GM19023 (cell line): ENCODE measurements around the gene ASAP2.

ENCODE experiments used
- ATAC-seq: cut with Tn5 transposase; IDR thresholded peaks from one replicate; pipeline ENCODE4 v1.9.1; 2021; ENCODE audit warnings: mild to moderate bottlenecking, moderate library complexity; ENCODE audit not compliant: unreplicated experiment

The ASAP2 gene

GRCh38 chr2:9179572-9180201 is 26.9 kb upstream of the ASAP2 start:
- no peak for ATAC-seq

GRCh38 chr2:9184361-9184760 is 22.3 kb upstream of the ASAP2 start:
- ATAC-seq: no peak

- ATAC-seq: no peak
Measured at GRCh38 chr2:9187620-9188214, 18.9 kb upstream of the ASAP2 start.

- no peak for ATAC-seq
Measured at GRCh38 chr2:9188823-9189222, 17.8 kb upstream of the ASAP2 start.

- ATAC-seq: no peak
Measured at GRCh38 chr2:9189901-9190300, 16.7 kb upstream of the ASAP2 start.

GRCh38 chr2:9191041-9191481 is 15.6 kb upstream of the ASAP2 start:
- ATAC-seq: no peak

GRCh38 chr2:9192712-9193111 is 13.9 kb upstream of the ASAP2 start:
- ATAC-seq: no peak

GRCh38 chr2:9194352-9194751 is 12.3 kb upstream of the ASAP2 start:
- ATAC-seq: no peak

GRCh38 chr2:9196637-9197036 is 10.0 kb upstream of the ASAP2 start:
- ATAC-seq: no peak

GRCh38 chr2:9197916-9198315 is 8.7 kb upstream of the ASAP2 start:
- ATAC-seq: no peak

- ATAC-seq: no peak
Measured at GRCh38 chr2:9199716-9200632, 6.6 kb upstream of the ASAP2 start.

- ATAC-seq: no peak
Measured at GRCh38 chr2:9200633-9201015, 6.0 kb upstream of the ASAP2 start.

- no peak for ATAC-seq
Measured at GRCh38 chr2:9201185-9201891, 5.3 kb upstream of the ASAP2 start.

- ATAC-seq: no peak
Measured at GRCh38 chr2:9203006-9203405, 3.6 kb upstream of the ASAP2 start.

- ATAC-seq: no peak
Measured at GRCh38 chr2:9203876-9204275, 2.7 kb upstream of the ASAP2 start.

- ATAC-seq: no peak
Measured at GRCh38 chr2:9204939-9205338, 1.7 kb upstream of the ASAP2 start.

GRCh38 chr2:9205486-9205885 is 1.1 kb upstream of the ASAP2 start:
- ATAC-seq: no peak

- ATAC-seq: no peak
Measured at GRCh38 chr2:9206991-9207640, 504 bp downstream of the ASAP2 start.

GRCh38 chr2:9207641-9208311 is 1.2 kb downstream of the ASAP2 start:
- ATAC-seq: no peak

GRCh38 chr2:9208875-9209274 is 2.3 kb downstream of the ASAP2 start:
- ATAC-seq: no peak
